K562 (cell line): Measurements from ENCODE around the gene SIRPB2. TPM values are rescaled to one million over a fixed set of nuclear protein-coding genes. Genes with fewer than 3 reads are reported as not detected.
A peak's percentile ranks its signal among the peaks of the same experiment; 100 is the strongest.

Experiments
- BMI1 ChIP-seq: fragments of 150-350 bp; IDR thresholded peaks from 2 replicates; pipeline ENCODE4 v1.6.1; 2014; ENCODE audit warnings: low read length
- DNMT1 ChIP-seq: fragments of 450-650 bp; IDR thresholded peaks from 2 replicates; pipeline ENCODE4 v1.6.1; 2016; ENCODE audit warnings: antibody characterized with exemption, mild to moderate bottlenecking
- FOXP4 ChIP-seq: sonication (generic); formaldehyde crosslinking; IDR thresholded peaks from 2 replicates; pipeline ENCODE4 v1.8.0; 2022; ENCODE audit warnings: mild to moderate bottlenecking, missing genetic modification reagents, borderline replicate concordance
- GATAD2A ChIP-seq: fragments of 450-650 bp; IDR thresholded peaks from 2 replicates; pipeline ENCODE4 v1.6.1; 2017
- KDM4B ChIP-seq, 2 experiments: fragments of 450-650 bp in 1 of 2; sonication (generic) in 1 of 2; IDR thresholded peaks; 2 replicates each; pipeline ENCODE4 v1.6.1; 2016 to 2017; ENCODE audit warnings: borderline replicate concordance in 2 of 2, antibody characterized with exemption in 1 of 2, low read depth in 1 of 2, mild to moderate bottlenecking in 1 of 2
- MAX ChIP-seq: sonication (generic); formaldehyde crosslinking; IDR thresholded peaks from 2 replicates; pipeline ENCODE4 v1.9.0; 2022; ENCODE audit warnings: mild to moderate bottlenecking, missing genetic modification reagents
- NCOA1 ChIP-seq: fragments of 450-650 bp; IDR thresholded peaks from 2 replicates; pipeline ENCODE4 v1.6.1; 2016; ENCODE audit warnings: low read depth
- PTTG1 ChIP-seq: fragments of 450-650 bp; IDR thresholded peaks from 2 replicates; pipeline ENCODE4 v1.6.1; 2016; ENCODE audit warnings: low read depth, mild to moderate bottlenecking, missing genetic modification characterization, missing compliant biosample characterization
- RBM25 ChIP-seq: fragments of 200-400 bp; formaldehyde crosslinking; IDR thresholded peaks from 2 replicates; pipeline ENCODE4 v1.6.1; 2018; ENCODE audit warnings: low read length, low read depth, moderate library complexity; ENCODE audit not compliant: severe bottlenecking
- ZNF3 ChIP-seq: fragments of 250-450 bp; sonication (Bioruptor Pico); IDR thresholded peaks from 2 replicates; pipeline ENCODE4 v1.5.0; 2021; ENCODE audit warnings: mild to moderate bottlenecking, moderate library complexity
- polyA plus RNA-seq, 8 experiments: library from polyadenylated mRNA; depleted of rRNA in 4 of 8; stranded (reverse) in 5 of 8; unstranded in 3 of 8; fragments of >200 nt; fragmentation: Nextera tagmentation in 2 of 8; fragmentation: Illumina TruSeq in 1 of 8; extraction: Ambion mirVana in 2 of 8; extraction: Trizol in 1 of 8; gene quantifications; 2 replicates each; pipeline versions ENCODE4 v1.2.1 to v1.2.3, GENCODE V29; 2011 to 2014; ENCODE audit warnings: inconsistent platforms in 1 of 8, missing spikeins in 1 of 8
- total RNA-seq, 7 experiments: library from RNA; depleted of rRNA in 6 of 7; stranded (reverse); fragments of >200 nt in 6 of 7; fragmentation: Illumina TruSeq in 2 of 7; extraction: Trizol in 2 of 7; gene quantifications; 2 replicates each; pipeline versions ENCODE4 v1.2.1 to v1.2.3, GENCODE V29; 2011 to 2021; ENCODE audit warnings: low replicate concordance in 1 of 7
- TF ChIP-seq, protein P1 (sequence below), 2 experiments: fragments of 450-650 bp in 1 of 2; sonication (generic) in 1 of 2; formaldehyde crosslinking in 1 of 2; IDR thresholded peaks; 2 replicates each; pipeline versions ENCODE4 v1.7.1 to v1.9.0; 2016 to 2022; ENCODE audit warnings: inconsistent platforms in 1 of 2, mild to moderate bottlenecking in 1 of 2, missing genetic modification reagents in 1 of 2
- TF ChIP-seq, protein P2 (sequence below): sonication (generic); formaldehyde crosslinking; IDR thresholded peaks from 2 replicates; pipeline ENCODE4 v1.8.1; 2023; ENCODE audit warnings: mild to moderate bottlenecking, missing genetic modification reagents

SIRPB2 gene
- total and polyA plus RNA-seq, 9 of the 15 experiments (the other 6 are each of a cell fraction or from before 2014, with no cell fraction given): 0.07 TPM; not detected in 7

- TF ChIP-seq RBM25: peak; percentile 91
- TF ChIP-seq, protein P1, sequence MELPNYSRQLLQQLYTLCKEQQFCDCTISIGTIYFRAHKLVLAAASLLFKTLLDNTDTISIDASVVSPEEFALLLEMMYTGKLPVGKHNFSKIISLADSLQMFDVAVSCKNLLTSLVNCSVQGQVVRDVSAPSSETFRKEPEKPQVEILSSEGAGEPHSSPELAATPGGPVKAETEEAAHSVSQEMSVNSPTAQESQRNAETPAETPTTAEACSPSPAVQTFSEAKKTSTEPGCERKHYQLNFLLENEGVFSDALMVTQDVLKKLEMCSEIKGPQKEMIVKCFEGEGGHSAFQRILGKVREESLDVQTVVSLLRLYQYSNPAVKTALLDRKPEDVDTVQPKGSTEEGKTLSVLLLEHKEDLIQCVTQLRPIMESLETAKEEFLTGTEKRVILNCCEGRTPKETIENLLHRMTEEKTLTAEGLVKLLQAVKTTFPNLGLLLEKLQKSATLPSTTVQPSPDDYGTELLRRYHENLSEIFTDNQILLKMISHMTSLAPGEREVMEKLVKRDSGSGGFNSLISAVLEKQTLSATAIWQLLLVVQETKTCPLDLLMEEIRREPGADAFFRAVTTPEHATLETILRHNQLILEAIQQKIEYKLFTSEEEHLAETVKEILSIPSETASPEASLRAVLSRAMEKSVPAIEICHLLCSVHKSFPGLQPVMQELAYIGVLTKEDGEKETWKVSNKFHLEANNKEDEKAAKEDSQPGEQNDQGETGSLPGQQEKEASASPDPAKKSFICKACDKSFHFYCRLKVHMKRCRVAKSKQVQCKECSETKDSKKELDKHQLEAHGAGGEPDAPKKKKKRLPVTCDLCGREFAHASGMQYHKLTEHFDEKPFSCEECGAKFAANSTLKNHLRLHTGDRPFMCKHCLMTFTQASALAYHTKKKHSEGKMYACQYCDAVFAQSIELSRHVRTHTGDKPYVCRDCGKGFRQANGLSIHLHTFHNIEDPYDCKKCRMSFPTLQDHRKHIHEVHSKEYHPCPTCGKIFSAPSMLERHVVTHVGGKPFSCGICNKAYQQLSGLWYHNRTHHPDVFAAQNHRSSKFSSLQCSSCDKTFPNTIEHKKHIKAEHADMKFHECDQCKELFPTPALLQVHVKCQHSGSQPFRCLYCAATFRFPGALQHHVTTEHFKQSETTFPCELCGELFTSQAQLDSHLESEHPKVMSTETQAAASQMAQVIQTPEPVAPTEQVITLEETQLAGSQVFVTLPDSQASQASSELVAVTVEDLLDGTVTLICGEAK (IDR thresholded peaks at IDR 0.05): peak; percentile 88
- TF ChIP-seq, protein P1 (CRISPR knock-in tag; IDR thresholded peaks at IDR 0.05): no peak; the same call in 1 of the 2 replicates
- TF ChIP-seq, protein P2, sequence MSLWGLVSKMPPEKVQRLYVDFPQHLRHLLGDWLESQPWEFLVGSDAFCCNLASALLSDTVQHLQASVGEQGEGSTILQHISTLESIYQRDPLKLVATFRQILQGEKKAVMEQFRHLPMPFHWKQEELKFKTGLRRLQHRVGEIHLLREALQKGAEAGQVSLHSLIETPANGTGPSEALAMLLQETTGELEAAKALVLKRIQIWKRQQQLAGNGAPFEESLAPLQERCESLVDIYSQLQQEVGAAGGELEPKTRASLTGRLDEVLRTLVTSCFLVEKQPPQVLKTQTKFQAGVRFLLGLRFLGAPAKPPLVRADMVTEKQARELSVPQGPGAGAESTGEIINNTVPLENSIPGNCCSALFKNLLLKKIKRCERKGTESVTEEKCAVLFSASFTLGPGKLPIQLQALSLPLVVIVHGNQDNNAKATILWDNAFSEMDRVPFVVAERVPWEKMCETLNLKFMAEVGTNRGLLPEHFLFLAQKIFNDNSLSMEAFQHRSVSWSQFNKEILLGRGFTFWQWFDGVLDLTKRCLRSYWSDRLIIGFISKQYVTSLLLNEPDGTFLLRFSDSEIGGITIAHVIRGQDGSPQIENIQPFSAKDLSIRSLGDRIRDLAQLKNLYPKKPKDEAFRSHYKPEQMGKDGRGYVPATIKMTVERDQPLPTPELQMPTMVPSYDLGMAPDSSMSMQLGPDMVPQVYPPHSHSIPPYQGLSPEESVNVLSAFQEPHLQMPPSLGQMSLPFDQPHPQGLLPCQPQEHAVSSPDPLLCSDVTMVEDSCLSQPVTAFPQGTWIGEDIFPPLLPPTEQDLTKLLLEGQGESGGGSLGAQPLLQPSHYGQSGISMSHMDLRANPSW (CRISPR knock-in tag): no peak
- no peak for TF ChIP-seq KDM4B (IDR thresholded peaks at IDR 0.05; ENCODE audit: borderline replicate concordance in 2 of 2, low read depth in 1 of 2)
- no peak for TF ChIP-seq DNMT1
- TF ChIP-seq NCOA1: peak; percentile 77; the same call in 1 of the 2 replicates
- TF ChIP-seq MAX (CRISPR knock-in tag): peak; percentile 76
- peak; percentile 77; the same call in 1 of the 2 replicates for TF ChIP-seq FOXP4 (CRISPR knock-in tag)
- no peak for TF ChIP-seq GATAD2A
- no peak for TF ChIP-seq PTTG1
- no peak for TF ChIP-seq BMI1
- TF ChIP-seq ZNF3 (CRISPR knock-in tag): no peak
These were observed 24.8 kb downstream of the SIRPB2 start, which contains the start of gene NSFL1C (continued) for GRCh38 chr20:1466211-1467081.
